HL-60 (cell line): ENCODE results near the gene ZNF865.

Experiments used
- DNase-seq, 2 experiments: peaks; one replicate each; pipeline ENCODE4 v3.0.0-alpha.2; 2010 to 2020; ENCODE audit warnings: low read depth in 1 of 2, low spot score in 1 of 2
- H3K27ac ChIP-seq: fragments of 250-450 bp; sonication (Bioruptor Pico); replicated peaks from 2 replicates; pipeline ENCODE4 v1.5.1; 2020; ENCODE audit warnings: mild to moderate bottlenecking, moderate library complexity
- H3K27me3 ChIP-seq: fragments of 250-450 bp; sonication (Bioruptor Pico); 2 replicates; pipeline ENCODE4 v1.5.1; 2021; ENCODE audit warnings: mild to moderate bottlenecking, moderate library complexity; ENCODE audit not compliant: insufficient read depth, poor library complexity, severe bottlenecking
- H3K4me3 ChIP-seq: replicated peaks from 2 replicates; pipeline ENCODE4 v1.5.1; 2011; ENCODE audit warnings: mild to moderate bottlenecking, control low read depth, low read length; ENCODE audit not compliant: insufficient read depth
- CTCF ChIP-seq: IDR thresholded peaks from one replicate; pipeline ENCODE4 v1.5.1; 2011; ENCODE audit warnings: low read length, control low read depth, inconsistent platforms; ENCODE audit not compliant: insufficient read depth
- GABPA ChIP-seq: IDR thresholded peaks from 2 replicates; pipeline ENCODE4 v1.6.1; 2012; ENCODE audit warnings: low read depth
- POLR2AphosphoS5 ChIP-seq: IDR thresholded peaks from 2 replicates; pipeline ENCODE4 v1.6.1; 2012; ENCODE audit warnings: low read depth
- REST ChIP-seq: IDR thresholded peaks from 2 replicates; pipeline ENCODE4 v1.6.1; 2012; ENCODE audit warnings: low read depth; ENCODE audit not compliant: insufficient replicate concordance
- SPI1 ChIP-seq: IDR thresholded peaks from 2 replicates; pipeline ENCODE4 v1.6.1; 2012; ENCODE audit warnings: low read depth, mild to moderate bottlenecking, borderline replicate concordance

The ZNF865 gene

GRCh38 chr19:55598034-55598433 lies 7.4 kb upstream of the ZNF865 start:
- Histone ChIP-seq H3K27ac (no peak overlapping the region), H3K4me3 (no peak overlapping the region), H3K27me3 (no peaks in the 10 kb centered on the region)
- TF ChIP-seq REST: no peak
- no peak for TF ChIP-seq GABPA
- no peak for DNase-seq

GRCh38 chr19:55598719-55599467 lies 6.6 kb upstream of the ZNF865 start:
- no peaks in the 10 kb centered on the region for H3K27me3 ChIP-seq
- peak overlapping the region; percentile 65 for H3K4me3 ChIP-seq
- DNase-seq: peak; percentile 89 to 93
- peak overlapping the region; percentile 97 for H3K27ac ChIP-seq
- TF ChIP-seq GABPA (no peak), POLR2AphosphoS5 (no peak), REST (no peak), SPI1 (peak; percentile 31; the same call in 1 of the 2 replicates), CTCF (no peak)

GRCh38 chr19:55599468-55599841 lies 6.0 kb upstream of the ZNF865 start, which contains the start of gene FIZ1:
Gene FIZ1 (minus strand): TSS chr19:55599517. CDS start chr19:55597865, 1,652 bp downstream.
- TF ChIP-seq SPI1 (peak; percentile 54; the same call in 1 of the 2 replicates), GABPA (peak; percentile 89), POLR2AphosphoS5 (no peak), CTCF (no peak)
- peak within 1 kb of the TSS; percentile 65 for H3K4me3 ChIP-seq
- no peaks in the 10 kb centered on the region for H3K27me3 ChIP-seq
- peak; percentile 99 for DNase-seq
- peak within 1 kb of the TSS; percentile 97 for H3K27ac ChIP-seq

GRCh38 chr19:55599842-55600661 lies 5.4 kb upstream of the ZNF865 start, which contains the start of gene ZNF524:
Gene ZNF524 (plus strand): TSS chr19:55600288. CDS start chr19:55602113, 1,825 bp downstream.
- Histone ChIP-seq H3K27me3 (no peaks in the 10 kb centered on the region), H3K27ac (peak within 1 kb of the TSS; percentile 97), H3K4me3 (peak within 1 kb of the TSS; percentile 65)
- DNase-seq: peak; percentile 75 to 89
- peak; percentile 59; the same call in 1 of the 2 replicates for TF ChIP-seq POLR2AphosphoS5
- peak; percentile 69 for TF ChIP-seq REST
- no peak for TF ChIP-seq SPI1
- TF ChIP-seq CTCF: no peak
- no peak for TF ChIP-seq GABPA
